Urinary bladder (tissue), 4 donors: ENCODE results near the gene SOWAHB. TPM values are rescaled to one million over a fixed set of nuclear protein-coding genes. Genes with fewer than 3 reads are reported as not detected.

Source experiments
- DNase-seq: peaks from one replicate; pipeline ENCODE4 v3.0.0-alpha.2; 2015; ENCODE audit errors: extremely low spot score
- H3K27ac ChIP-seq: one replicate; pipeline ENCODE4 v1.5.1; 2013; ENCODE audit warnings: low read depth, mild to moderate bottlenecking, moderate library complexity
- H3K36me3 ChIP-seq: one replicate; pipeline ENCODE4 v1.6.1; 2013; ENCODE audit warnings: mild to moderate bottlenecking, moderate library complexity; ENCODE audit not compliant: insufficient read depth
- H3K4me1 ChIP-seq: one replicate; pipeline ENCODE4 v1.6.1; 2013; ENCODE audit warnings: mild to moderate bottlenecking, moderate library complexity; ENCODE audit not compliant: insufficient read depth
- H3K4me3 ChIP-seq: one replicate; pipeline ENCODE4 v1.5.1; 2013; ENCODE audit warnings: low read depth, low read length
- WGBS: extraction: QIAGEN DNeasy Blood & Tissue Kit; methylation state at CpG from one replicate; pipeline ENCODE4 v1.1.7; 2013; 5-methylcytosine and 5-hydroxymethylcytosine counted together
- polyA plus RNA-seq: library from polyadenylated mRNA; stranded (reverse); fragments of 200-250 nt; gene quantifications from one replicate; pipeline ENCODE4 v1.2.3, GENCODE V29; 2013
- total RNA-seq: library from RNA; depleted of rRNA; stranded (reverse); fragments of >200 nt; gene quantifications from one replicate; pipeline ENCODE4 v1.2.3, GENCODE V29; 2014
- donor health status: healthy with polysubstance abuse.
- donor health status: healthy.

The SOWAHB gene
- total and polyA plus RNA-seq, 2 donors: 1.0 to 3.9 TPM

DNA sequence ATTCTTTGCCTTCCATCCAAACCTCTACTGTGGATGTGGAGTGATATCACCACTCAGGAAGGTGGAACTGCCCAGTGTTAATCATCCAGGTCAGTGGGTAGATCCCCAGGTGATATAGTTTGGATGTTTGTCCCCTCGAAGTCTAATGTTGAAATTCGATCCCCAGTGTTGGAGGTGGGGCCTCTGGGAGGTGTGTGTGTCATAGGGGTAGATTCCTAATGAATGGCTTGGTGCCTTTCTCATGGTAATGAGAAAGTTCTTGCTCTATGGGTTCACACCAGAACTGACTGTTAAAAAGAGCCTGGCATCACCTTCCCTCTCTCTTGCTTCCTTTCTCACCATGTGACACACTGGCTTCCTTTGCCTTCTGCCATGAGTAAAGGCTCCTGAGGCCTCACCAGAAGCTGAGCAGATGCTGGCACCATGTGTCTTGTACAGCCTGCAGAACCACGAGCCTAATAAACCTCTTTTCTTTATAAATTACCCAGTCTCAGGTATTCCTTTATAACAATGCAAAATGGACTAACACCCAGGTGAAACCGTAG, 6.8 kb upstream of the SOWAHB start:
- Histone ChIP-seq H3K27ac (no peak overlapping the region), H3K4me3 (no peak overlapping the region), H3K4me1 (no peaks in the 10 kb centered on the region), H3K36me3 (no peaks in the 10 kb centered on the region)
- DNase-seq: no peak
- 84% methylated on average over 4 of the region's 4 CpGs for WGBS

DNA sequence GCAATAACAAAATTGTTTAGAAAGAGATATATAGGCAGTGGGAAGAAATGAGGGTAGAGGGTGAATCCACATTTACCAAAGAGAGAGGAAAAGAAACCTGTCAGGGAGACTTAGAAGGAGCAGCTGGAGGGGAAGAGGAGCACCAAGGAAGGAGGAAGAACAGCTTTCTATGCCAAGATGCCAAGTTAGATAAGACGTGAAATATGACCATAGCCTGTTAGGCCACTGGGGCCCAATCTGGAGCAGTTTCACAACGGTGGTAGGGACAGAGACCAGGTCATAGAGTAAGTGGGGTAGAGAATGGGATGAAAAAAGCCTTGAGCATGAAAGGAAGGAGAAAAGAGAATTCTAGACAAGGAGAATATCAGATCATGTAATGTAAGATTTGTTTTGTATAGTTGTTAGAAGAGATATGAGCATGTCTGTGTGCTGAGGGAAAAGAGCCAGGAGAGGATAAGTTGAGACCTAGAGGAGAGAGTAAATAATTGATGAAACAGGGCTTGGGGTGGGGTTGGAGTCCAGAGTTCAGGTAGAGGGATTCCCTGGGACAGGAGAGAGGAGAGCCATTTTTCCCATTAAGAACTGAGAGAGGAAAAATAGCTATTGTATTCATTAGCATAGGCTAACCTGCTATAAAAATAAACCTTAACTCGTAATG, 4.4 kb upstream of the SOWAHB start:
- no peaks in the 10 kb centered on the region for H3K36me3 ChIP-seq
- H3K4me3 ChIP-seq: no peak overlapping the region
- DNase-seq: no peak
- H3K27ac ChIP-seq: no peak overlapping the region
- no peaks in the 10 kb centered on the region for H3K4me1 ChIP-seq
- 65% methylated on average over 3 of the region's 3 CpGs for WGBS

DNA sequence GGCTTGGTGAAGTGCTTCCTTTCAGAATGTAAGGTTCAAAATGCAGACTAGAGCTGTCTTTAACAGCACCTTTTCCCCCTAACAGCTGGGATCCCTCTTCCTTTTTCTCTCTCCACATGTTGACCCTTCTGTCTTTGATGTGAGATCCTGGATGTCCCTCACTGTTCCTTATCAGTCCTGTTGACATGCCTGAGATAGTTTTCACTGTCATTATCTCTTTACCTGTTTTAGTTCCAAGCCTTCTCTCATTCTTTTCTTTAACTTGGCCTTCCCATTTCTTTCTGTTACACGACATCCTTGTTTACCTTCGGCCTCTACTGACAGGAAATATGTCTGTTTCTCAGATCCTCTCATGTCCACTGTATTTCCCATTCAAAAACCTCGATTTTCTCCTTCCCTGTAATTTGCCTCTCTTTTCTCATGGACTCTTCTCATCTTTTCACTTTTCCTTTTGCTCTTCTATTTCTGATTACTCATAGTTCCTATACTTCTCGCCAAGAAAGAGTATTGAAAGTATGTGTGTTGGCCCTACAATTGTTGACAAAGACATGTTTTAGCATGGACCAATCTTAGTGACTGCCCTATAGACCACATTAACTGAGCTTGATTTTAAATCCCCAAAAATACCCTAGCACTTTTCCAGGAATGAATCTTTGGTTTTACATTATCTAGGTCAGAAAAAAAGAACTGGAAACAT, 1.2 kb upstream of the SOWAHB start:
- Histone ChIP-seq H3K4me3 (no peak overlapping the region), H3K4me1 (no peaks in the 10 kb centered on the region), H3K27ac (no peak overlapping the region), H3K36me3 (no peaks in the 10 kb centered on the region)
- no peak for DNase-seq
- WGBS: 70% methylated on average over 4 of the region's 4 CpGs

DNA sequence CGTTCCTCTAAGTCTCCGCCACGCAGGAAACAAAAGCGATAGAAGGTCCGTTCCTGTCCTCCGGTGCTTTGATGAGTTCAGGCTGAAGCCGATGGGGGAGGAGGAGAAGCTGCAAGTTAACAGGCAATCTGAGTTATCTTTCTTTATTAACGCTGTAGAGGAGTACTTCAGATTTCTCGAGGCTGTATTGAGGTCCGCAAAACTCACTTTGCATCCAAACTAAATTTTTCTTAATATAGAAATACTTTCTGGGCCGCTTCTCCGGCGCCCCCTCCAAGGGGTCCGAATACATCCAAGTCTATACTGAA, 395 bp upstream of the SOWAHB start:
- Histone ChIP-seq H3K36me3 (no peaks in the 10 kb centered on the region), H3K4me1 (no peaks in the 10 kb centered on the region), H3K4me3 (peak overlapping the region; percentile 42), H3K27ac (no peak overlapping the region)
- DNase-seq: no peak
- WGBS: 21% methylated on average over 14 of the region's 14 CpGs

DNA sequence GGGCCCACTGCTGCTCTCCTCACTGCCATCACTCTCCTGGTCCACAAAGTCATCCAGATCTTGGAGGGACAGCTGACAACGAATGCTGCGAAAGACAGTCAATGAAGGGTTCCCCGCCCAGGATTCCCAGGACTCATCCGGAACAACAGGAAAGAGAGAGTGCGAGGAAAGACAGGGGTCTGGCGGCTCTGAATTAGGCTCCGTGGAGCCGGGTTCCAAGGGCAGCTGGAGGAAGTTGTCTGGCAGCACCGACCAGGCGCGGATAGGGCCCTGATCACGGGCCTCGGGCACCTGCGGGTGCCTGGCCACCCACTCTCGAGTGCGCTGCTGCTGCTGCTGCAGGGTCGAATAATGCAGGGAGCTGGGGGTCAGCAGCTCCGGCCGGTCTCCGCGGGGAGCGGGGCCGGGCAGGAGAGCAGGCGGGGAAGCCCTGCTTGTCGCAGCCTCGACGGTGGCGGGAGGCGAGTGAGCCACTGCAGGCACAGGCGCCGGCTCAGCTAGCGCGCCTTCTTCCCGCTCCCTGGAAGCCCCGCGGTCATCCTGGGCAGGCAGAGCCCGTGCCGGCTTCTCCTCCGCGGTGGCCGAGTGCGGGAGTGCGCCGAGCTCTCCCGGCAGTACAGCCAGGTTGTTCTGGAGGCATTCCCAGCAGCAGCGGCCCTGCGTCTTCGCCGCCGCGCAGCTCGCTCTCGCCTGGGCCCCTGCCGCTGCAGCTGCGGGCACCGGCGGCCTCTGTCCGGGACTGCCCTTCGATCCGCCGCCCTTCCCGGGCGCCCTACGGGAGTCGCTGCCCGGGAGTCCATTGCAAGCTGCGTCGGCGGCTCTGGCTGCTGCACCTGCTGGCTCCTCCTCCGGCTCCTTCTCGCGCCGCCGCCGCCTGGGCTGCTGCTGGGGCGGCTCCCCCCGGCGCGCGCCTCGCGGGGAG, 1.1 kb downstream of the SOWAHB start:
- H3K27ac ChIP-seq: no peak overlapping the region
- no peak for DNase-seq
- 6% methylated on average over 82 of the region's 82 CpGs for WGBS

DNA sequence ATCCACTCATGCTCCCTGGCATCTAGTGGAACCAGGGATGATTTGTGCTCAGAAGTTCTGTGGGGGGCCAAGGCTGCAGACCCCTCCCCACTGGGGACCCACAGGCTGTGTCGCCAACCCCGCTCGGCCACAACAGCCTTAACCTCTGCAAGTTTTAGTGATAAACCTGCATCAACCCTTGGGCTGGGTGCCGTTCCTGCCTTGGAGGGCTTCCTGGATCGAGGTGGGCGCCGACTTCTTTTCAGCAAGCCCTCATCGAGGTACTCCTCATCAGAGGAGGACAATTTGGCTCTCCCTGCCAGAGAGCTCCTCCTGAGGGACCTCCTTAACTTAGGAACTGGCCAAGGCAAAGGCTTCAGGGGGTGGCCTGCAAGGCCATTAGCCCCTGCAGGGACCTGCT, 1.9 kb downstream of the SOWAHB start:
- whole genome bisulfite sequencing: 95% methylated on average over 8 of the region's 8 CpGs
- no peak for DNase-seq
- Histone ChIP-seq H3K27ac (no peak overlapping the region), H3K36me3 (no peaks in the 10 kb centered on the region), H3K4me1 (no peaks in the 10 kb centered on the region), H3K4me3 (no peak overlapping the region)

More for the DNA sequence above, 1.1 kb downstream of the SOWAHB start:
- H3K4me1 ChIP-seq: no peaks in the 10 kb centered on the region
- H3K36me3 ChIP-seq: no peaks in the 10 kb centered on the region
- peak overlapping the region; percentile 42 for H3K4me3 ChIP-seq

DNA sequence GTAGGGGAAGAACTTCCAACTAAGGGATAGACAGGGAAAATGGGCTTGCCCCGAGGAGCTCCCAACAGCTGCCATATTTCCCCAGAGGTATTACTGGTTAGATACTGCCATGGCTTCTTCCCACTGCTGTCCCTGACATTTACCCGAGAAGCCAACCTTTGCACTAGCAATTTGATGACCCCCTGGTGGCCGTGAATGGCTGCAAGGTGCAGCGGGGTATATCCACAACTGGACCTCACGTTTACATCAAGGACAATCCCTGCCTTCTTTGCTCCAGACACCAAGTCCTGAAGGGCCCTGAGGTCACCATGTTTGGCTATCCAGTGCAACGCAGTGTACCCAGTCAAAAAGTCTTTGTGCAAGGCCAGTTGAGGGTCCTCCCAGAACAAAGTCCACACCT, 2.3 kb downstream of the SOWAHB start:
- no peaks in the 10 kb centered on the region for H3K4me1 ChIP-seq
- DNase-seq: no peak
- H3K27ac ChIP-seq: no peak overlapping the region
- no peak overlapping the region for H3K4me3 ChIP-seq
- WGBS: 94% methylated on average over 6 of the region's 6 CpGs
- no peaks in the 10 kb centered on the region for H3K36me3 ChIP-seq

DNA sequence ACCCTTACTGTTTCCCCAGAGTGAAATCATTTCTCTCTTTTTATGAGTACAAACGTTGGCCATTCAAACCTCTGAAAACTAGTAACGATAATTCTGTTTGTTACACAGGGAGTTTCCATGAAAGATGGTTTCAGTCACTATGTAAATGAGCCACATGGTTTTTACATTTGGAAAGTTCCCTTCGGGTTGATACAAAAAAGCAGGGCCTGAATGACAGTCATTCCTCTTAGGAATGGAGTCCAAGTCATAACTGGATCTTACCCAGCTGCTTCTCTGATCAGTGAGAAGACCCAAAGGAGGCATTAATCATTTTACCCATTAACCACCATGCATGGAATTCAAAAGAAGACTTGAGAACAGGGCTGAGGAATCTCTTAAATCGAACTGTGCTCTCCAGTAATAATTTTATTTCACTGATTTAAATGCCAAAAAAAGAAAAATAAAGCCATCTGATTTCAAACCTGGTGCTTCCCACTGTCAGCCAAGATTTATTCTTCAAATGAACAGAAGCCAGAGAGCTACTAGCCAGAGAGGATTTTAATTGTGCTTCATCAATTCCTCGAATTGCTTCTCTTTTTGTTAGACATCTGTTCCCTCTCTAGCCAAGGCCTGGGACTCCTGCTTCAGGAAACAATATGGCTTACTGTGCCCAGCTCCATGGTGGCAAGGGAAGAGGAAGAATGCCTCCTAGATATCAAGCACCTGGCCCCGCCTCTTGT, 3.2 kb downstream of the SOWAHB start:
- no peaks in the 10 kb centered on the region for H3K36me3 ChIP-seq
- H3K27ac ChIP-seq: no peak overlapping the region
- no peak for DNase-seq
- H3K4me1 ChIP-seq: no peaks in the 10 kb centered on the region
- H3K4me3 ChIP-seq: no peak overlapping the region
- WGBS: 74% methylated on average over 6 of the region's 6 CpGs

DNA sequence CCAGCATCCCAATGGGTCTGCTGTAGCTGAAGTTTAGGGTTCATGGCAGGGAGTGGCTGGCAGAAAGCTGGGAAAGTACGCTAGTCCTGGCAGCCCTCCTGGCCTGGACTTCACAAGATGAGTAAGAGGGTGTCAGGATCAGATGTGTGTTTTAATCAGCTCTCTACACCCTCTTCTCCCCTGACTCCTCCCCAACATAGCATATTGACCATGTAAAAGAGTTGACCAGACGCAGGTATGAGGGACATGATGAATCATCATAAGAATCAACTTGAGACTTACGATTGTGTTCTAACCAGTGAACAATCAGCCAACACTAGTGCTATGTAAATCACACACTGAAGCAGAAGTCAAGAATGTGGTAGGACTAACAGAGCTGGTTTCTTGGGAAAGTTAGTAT, 5.3 kb downstream of the SOWAHB start:
- 82% methylated on average over 3 of the region's 3 CpGs for WGBS
- no peak for DNase-seq

DNA sequence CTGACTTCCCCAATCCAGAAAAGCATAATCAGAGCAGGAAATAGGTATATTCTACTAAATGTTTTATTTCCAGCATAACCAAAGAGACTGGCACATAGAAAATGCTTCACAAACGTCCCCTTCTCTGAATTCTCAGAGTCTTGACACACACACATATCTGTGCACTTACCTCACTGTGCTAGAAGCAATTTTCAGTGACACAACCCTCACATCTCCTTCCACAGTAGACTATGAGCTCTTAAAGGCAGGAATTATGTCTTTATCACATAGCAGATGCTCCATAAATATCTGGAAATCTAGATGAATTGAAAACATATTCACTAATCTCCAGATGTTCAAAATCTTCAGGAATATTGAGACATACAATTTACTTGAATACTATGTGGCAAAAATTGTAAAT, 5.9 kb downstream of the SOWAHB start:
- Histone ChIP-seq H3K27ac (no peak overlapping the region), H3K4me1 (no peaks in the 10 kb centered on the region), H3K4me3 (no peak overlapping the region), H3K36me3 (no peaks in the 10 kb centered on the region)
- DNase-seq: no peak
- WGBS: 49% methylated on average over 1 of the region's 1 CpG

More for the DNA sequence above, 5.3 kb downstream of the SOWAHB start:
- Histone ChIP-seq H3K36me3 (no peaks in the 10 kb centered on the region), H3K4me3 (no peak overlapping the region), H3K4me1 (no peaks in the 10 kb centered on the region), H3K27ac (no peak overlapping the region)

DNA sequence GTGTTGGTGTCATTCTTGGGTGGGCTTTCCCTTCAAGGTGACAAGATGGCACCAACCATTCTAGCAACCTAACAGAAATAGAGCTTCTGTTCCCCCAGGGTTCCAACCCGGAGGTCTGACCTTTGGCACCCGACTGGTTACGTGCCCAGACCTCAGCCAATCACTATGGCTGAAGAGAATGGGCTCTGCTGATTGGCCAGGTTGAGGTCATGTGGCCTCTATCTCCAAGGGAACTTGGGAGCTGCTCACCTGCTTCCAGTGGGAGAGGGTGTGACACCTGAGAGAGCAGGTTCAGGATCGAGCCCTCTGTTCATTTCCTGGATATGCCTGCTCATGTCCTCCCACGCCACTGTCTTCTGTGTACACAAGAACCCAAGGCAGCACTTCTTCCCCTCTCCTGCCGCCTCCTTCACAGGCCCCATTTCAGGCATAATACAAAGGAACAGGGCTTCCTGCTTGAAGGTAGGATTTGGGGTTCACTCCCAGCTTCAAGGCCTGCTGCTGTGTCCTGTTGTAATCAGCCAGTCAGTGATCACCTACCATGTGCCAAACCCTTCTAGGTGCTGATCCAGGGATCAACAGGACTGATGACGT, 11.0 kb downstream of the SOWAHB start:
- Histone ChIP-seq H3K36me3 (no peaks in the 10 kb centered on the region), H3K4me1 (no peaks in the 10 kb centered on the region), H3K27ac (no peak overlapping the region), H3K4me3 (no peak overlapping the region)
- 95% methylated on average over 7 of the region's 7 CpGs for WGBS
- DNase-seq: no peak

DNA sequence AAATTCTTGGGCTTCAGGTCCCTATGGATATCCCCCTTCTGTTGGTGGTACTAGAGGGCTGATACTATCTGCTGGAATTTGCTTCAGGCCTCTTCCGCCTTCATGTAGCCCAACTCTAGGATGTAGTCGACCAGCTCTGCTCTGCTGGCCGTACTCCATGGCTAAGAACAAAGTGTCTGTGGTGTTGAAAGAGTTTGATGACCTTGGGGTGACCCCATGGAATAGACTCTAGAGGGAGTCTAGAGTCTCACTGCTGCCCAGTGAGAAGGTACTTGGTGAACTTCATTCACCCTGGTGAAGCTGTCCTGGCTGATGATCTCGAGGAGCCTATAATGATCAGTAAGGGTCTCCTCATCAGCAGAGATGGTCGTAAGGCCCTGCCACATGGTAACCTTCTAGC, 11.7 kb downstream of the SOWAHB start:
- Histone ChIP-seq H3K36me3 (no peaks in the 10 kb centered on the region), H3K4me3 (no peak overlapping the region), H3K27ac (no peak overlapping the region), H3K4me1 (no peaks in the 10 kb centered on the region)
- no peak for DNase-seq
- WGBS: 94% methylated on average over 5 of the region's 5 CpGs

DNA sequence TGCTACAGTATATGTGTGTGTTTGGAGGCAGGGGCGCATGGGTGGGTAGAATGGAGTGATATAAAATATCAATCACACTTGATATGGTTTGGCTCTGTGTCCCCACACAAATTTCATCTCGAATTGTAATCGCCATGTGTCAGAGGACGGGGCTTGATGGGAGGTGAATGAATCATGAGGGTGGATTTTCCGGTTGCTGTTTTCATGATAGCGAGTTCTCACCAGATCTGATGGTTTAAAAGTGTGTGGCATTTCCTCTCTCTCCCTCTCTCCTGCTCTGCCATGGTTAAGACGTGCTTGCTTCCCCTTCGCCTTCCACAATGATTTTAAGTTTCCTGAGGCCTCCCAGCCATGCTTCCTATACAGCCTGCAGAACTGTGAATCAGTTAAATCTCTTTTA, 14.8 kb downstream of the SOWAHB start:
- no peaks in the 10 kb centered on the region for H3K4me1 ChIP-seq
- no peak overlapping the region for H3K27ac ChIP-seq
- no peak overlapping the region for H3K4me3 ChIP-seq
- DNase-seq: no peak
- no peaks in the 10 kb centered on the region for H3K36me3 ChIP-seq
- WGBS: 50% methylated on average over 8 of the region's 8 CpGs
